HAP-1 (cell line): ENCODE data around the gene SLC37A2.

Source experiments
- DNase-seq, 2 experiments: peaks; one replicate each; pipeline ENCODE4 v3.0.0-alpha.2; 2016 to 2020; ENCODE audit warnings: low spot score in 2 of 2
- H3K27me3 ChIP-seq: fragments of 250-450 bp; sonication (Bioruptor Pico); 2 replicates; pipeline ENCODE4 v1.5.1; 2020; ENCODE audit warnings: low read depth, mild to moderate bottlenecking, moderate library complexity
- H3K36me3 ChIP-seq: fragments of 250-450 bp; sonication (Bioruptor Pico); replicated peaks from 2 replicates; pipeline ENCODE4 v1.5.1; 2020; ENCODE audit warnings: mild to moderate bottlenecking
- H3K4me1 ChIP-seq: fragments of 250-450 bp; sonication (Bioruptor Pico); 2 replicates; pipeline ENCODE4 v1.5.1; 2020; ENCODE audit warnings: mild to moderate bottlenecking
- H3K4me3 ChIP-seq: fragments of 250-450 bp; sonication (Bioruptor Pico); 2 replicates; pipeline ENCODE4 v1.5.1; 2020; ENCODE audit warnings: mild to moderate bottlenecking, moderate library complexity
- H3K9me3 ChIP-seq: fragments of 250-450 bp; sonication (Bioruptor Pico); 2 replicates; pipeline ENCODE4 v1.5.1; 2020; ENCODE audit warnings: mild to moderate bottlenecking, moderate library complexity
- in situ Hi-C: fragments of 300-500 bp; cut with MboI; formaldehyde crosslinking; loops from 3 replicates; pipeline ENCODE4 v1.14.3; 2020; ENCODE audit warnings: low sequenced_read_pairs, inconsistent platforms, mixed read lengths

SLC37A2 gene

DNA sequence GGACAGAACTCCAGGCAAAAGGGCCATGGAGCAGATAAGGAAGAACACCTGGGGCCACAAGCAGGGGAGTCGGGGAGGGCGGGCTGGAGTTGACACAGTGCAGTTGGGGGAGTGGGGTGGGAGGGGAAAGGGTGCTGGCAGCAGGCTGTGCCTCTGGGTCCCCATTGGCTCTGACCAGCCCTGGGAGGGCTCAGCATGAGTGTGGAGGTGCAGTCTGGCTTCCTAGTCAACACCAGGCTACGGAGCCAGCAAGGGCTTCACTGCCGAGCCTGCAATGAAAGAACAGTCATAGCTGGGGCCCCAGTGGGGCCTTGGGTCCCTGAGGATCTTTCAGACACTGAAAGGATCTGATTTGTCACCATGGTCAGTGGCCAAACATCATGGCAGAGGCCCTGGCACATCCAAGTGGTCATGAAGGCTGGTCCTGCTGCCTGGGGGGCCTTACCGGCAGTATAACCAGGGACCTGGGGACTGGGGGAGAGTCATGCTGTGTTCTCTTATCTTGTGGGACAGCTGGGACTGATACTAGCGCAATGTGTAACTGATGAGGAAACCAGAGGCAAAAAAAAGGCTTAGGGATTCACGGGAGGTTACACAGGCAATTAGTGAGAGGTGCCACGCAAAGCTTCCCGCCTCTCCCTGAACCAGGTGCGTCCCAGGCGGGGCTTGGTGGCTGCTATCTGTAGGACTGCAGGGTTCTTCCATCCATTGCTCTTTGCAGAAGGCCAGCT lies 11.6 kb downstream of the SLC37A2 start:
- in situ Hi-C loops, result no loop called here
- Histone ChIP-seq H3K4me3 (no peak overlapping the region), H3K36me3 (no peaks in the 10 kb centered on the region), H3K4me1 (no peaks in the 10 kb centered on the region), H3K27me3 (no peaks in the 10 kb centered on the region), H3K9me3 (no peaks in the 10 kb centered on the region)
- no peak for DNase-seq

DNA sequence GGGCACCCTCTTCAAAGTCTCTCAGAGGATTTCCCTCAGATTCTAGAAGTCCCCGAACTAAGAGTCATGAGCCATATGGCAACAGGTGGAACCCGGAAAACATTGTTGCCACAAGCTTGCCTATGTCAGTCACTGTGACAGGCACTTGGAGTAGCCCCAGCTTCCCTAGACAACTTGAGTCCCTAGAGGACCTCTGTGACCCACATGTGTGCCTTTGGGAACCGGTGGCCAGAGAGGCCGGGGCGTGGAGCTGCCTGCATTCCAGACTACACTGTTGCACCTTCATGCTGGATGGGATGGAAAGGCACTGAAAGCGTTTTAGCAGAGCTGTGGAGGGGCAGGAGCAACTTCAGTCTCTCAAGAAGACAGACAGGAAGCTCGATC lies 12.1 kb downstream of the SLC37A2 start:
- Histone ChIP-seq H3K36me3 (no peaks in the 10 kb centered on the region), H3K4me1 (no peaks in the 10 kb centered on the region), H3K9me3 (no peaks in the 10 kb centered on the region), H3K27me3 (no peaks in the 10 kb centered on the region), H3K4me3 (no peak overlapping the region)
- no peak for DNase-seq
- in situ Hi-C loops, result no loop called here

DNA sequence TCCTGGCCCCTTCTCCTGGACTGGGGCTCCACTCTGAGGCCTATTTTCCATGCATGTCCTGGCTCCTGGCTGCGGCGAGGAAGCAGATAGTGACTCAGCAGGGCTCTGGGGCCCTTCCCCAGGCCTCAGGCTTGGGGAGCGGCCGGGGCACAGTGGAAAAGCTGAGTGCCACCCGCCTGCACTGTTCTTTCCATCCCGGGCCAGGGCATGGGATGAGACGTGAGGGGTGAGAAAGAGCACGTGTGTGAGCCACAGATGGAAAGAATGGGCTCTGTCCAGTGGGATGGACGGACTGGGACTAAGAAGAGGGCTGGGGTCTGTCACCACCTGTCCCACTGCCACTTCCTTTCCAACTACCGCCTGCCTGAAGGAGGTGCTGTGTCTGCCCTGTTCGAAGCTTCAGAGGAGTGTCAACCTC lies 12.8 kb downstream of the SLC37A2 start:
- H3K27me3 ChIP-seq, result no peaks in the 10 kb centered on the region
- no peak overlapping the region for H3K4me3 ChIP-seq
- DNase-seq, result no peak
- H3K4me1 ChIP-seq, result no peaks in the 10 kb centered on the region
- no peaks in the 10 kb centered on the region for H3K9me3 ChIP-seq
- in situ Hi-C loops, result no loop called here
- no peaks in the 10 kb centered on the region for H3K36me3 ChIP-seq

DNA sequence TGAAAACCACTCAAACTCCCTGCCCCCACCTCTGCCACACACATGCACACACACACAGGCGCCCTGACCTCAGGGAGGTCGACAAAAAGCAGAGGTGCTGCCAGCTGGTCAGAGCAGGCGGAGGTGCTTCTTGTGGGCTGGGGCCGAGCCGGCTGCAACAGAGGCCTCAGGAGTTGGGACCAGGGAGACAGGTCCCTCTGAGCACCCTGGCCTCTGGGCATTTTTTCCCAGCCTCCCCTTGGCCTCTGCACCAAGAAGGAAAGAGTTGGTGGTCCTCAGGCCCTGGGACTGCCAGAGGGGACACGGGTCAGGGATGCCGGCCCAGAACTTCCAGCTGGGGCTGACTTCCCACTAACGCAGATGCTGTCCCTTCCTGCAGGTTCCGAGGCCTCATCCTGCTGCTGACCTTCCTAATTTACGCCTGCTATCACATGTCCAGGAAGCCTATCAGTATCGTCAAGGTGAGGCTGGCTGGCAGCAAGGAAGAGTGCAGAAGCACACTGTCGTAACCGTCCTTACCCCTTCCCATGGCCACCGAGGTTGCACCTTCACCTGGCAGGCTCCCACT lies 13.4 kb downstream of the SLC37A2 start:
- no peaks in the 10 kb centered on the region for H3K9me3 ChIP-seq
- DNase-seq, result no peak
- no peaks in the 10 kb centered on the region for H3K27me3 ChIP-seq
- no peak overlapping the region for H3K4me3 ChIP-seq
- in situ Hi-C loops, result no loop called here
- no peaks in the 10 kb centered on the region for H3K36me3 ChIP-seq
- no peaks in the 10 kb centered on the region for H3K4me1 ChIP-seq

DNA sequence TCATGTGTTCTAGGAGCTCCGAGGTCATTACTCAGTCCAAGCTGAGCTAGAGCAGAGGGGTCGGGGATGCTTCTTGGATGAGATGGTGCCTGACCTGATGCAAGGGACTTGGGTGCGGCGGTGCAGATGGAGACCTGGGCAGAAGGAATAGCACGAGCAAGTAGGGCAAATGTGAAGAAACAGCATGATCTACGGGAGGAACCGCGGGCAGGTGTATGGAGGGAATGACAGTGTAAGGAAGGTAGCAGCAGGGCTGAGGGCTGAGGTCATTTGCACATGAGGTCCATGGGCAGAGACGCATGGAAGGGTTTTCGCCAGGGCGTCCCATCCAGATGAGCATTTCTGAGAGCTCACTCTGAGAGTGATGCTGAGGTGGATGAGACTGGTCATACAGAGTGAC lies 14.9 kb downstream of the SLC37A2 start:
- no peaks in the 10 kb centered on the region for H3K27me3 ChIP-seq
- no peak for DNase-seq
- H3K4me1 ChIP-seq, result no peaks in the 10 kb centered on the region
- no peaks in the 10 kb centered on the region for H3K9me3 ChIP-seq
- H3K36me3 ChIP-seq, result no peaks in the 10 kb centered on the region
- H3K4me3 ChIP-seq, result no peak overlapping the region
- in situ Hi-C loops, result no loop called here

DNA sequence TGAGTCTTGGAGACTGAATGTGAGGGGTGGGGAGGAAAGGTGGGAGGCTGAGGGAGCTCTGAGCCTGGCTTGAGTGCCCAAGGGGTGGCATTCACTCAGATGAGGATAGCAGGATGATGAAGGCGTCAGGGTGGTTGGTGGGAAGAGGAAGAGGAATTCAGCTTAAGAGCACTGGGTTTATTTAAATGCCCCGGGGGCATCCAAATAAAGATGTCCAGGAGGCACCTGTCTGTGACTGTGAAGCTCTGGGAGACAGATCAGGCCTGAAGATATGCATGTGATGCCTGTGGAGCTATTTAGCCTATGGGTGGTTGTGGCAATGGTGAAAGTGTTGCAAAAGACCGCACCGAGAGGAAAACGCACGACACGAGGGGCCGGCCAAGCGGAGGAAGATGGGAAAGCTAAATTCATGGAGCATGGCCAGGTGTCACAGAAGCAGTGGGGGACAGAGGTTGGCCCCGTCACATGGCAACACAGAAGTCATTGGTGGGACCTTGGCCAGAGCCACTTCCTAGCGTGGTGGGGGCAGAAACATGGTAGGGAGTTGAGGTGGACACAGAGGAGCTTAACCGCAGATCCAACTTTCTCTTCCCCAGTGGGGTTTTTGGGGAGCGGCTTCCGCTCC lies 15.5 kb downstream of the SLC37A2 start:
- no peaks in the 10 kb centered on the region for H3K9me3 ChIP-seq
- no peak for DNase-seq
- H3K4me3 ChIP-seq, result no peak overlapping the region
- H3K4me1 ChIP-seq, result no peaks in the 10 kb centered on the region
- in situ Hi-C loops, result no loop called here
- no peaks in the 10 kb centered on the region for H3K27me3 ChIP-seq
- no peaks in the 10 kb centered on the region for H3K36me3 ChIP-seq

GRCh38 chr11:125079151-125079877 lies 16.2 kb downstream of the SLC37A2 start:
- Histone ChIP-seq H3K4me3 (no peak overlapping the region), H3K27me3 (no peaks in the 10 kb centered on the region), H3K36me3 (no peaks in the 10 kb centered on the region), H3K4me1 (no peaks in the 10 kb centered on the region), H3K9me3 (no peaks in the 10 kb centered on the region)
- in situ Hi-C loops, result no loop called here
- DNase-seq, result no peak

DNA sequence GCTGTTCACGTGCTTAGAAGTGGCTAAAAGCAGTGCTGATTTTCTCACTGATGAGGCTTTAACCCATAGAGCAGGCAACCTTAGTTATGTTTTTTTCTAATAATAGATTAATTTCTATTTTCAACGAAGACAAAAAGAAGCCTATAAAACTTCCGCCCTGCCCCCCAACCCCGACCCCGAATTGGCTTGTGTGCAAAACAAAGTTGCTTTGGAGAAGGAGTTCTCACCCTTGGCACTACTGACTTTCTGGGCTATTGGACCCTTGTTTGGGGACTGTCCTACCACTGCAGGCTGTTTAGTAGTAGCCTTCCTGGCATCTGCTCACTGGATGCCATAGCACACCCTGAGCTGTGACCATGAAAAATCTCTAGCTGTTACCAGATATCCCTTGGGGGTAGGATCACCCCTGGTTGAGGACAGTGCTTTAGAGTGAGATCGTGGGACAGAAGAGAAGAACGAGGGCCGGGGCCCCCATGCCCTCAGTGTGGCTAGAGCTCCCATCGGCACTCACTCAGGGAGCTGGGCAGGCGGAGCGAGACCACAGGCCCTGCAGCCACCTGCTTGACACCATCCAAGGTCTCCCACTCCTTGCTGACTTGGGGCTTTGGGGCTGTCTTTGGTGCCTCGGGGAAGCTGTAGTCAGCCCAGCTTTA lies 16.9 kb downstream of the SLC37A2 start:
- no peak for DNase-seq
- Histone ChIP-seq H3K4me3 (no peak overlapping the region), H3K36me3 (no peaks in the 10 kb centered on the region), H3K4me1 (no peaks in the 10 kb centered on the region), H3K27me3 (no peaks in the 10 kb centered on the region), H3K9me3 (no peaks in the 10 kb centered on the region)
- in situ Hi-C loops, result no loop called here

GRCh38 chr11:125080531-125080911 lies 17.4 kb downstream of the SLC37A2 start:
- no peak for DNase-seq
- no peaks in the 10 kb centered on the region for H3K4me1 ChIP-seq
- in situ Hi-C loops, result no loop called here

DNA sequence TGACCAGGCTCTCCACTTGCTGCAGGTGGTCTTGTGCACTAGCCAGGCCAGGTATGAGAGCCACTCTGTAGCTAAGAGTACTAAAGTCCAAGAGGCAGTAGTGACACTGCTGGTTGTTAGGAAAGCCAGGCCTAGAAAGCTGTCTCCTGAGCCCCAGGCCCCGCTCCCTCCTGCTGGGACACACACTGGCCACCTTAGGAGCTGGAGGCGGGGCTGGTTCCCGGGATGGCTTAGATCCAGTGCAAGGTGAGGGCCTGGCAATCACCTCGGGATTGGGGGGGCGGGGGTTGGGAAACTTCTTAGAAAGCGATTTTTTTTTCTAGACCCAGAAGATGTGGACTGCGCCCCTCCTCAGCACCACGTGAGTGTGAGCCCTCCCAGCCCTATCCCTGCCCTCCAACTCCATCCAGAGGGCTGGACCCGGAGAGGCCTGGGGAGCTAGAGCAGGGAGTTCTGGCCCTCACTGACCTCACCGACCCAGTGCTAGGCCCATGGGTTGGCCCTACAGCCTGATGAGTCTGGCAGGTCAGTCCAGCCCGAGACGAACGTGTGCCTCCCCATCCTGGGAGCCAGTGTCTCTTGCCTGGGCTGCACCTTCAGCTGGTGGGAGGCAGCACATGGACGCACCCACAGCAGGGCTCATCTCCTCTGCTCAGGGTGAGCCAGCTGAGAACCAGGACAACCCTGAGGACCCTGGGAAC lies 18.1 kb downstream of the SLC37A2 start:
- no peaks in the 10 kb centered on the region for H3K4me1 ChIP-seq
- in situ Hi-C loops, result no loop called here
- no peaks in the 10 kb centered on the region for H3K27me3 ChIP-seq
- DNase-seq, result no peak
- no peaks in the 10 kb centered on the region for H3K9me3 ChIP-seq
- no peak overlapping the region for H3K4me3 ChIP-seq
- no peaks in the 10 kb centered on the region for H3K36me3 ChIP-seq

More at GRCh38 chr11:125080531-125080911, 17.4 kb downstream of the SLC37A2 start:
- Histone ChIP-seq H3K27me3 (no peaks in the 10 kb centered on the region), H3K4me3 (no peak overlapping the region), H3K36me3 (no peaks in the 10 kb centered on the region), H3K9me3 (no peaks in the 10 kb centered on the region)

DNA sequence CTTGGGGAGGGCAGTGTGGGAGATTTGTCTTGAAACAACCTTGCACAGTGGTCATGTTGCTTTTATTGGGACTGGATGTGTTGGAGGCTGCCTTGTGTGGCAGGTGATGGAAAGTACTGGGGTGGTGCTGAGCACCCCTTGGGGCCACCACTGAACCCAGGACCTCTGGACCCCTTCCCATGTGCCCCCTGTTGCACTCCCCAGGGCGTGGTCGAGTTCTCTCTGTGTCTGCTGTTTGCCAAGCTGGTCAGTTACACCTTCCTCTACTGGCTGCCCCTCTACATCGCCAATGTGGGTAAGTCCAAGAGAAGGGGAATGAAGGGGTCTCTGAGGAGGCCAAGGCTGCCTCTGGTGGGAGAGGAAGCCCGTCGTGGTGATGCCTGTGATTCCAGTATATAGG lies 18.9 kb downstream of the SLC37A2 start:
- H3K4me3 ChIP-seq, result no peak overlapping the region
- H3K36me3 ChIP-seq, result no peaks in the 10 kb centered on the region
- H3K4me1 ChIP-seq, result no peaks in the 10 kb centered on the region
- no peaks in the 10 kb centered on the region for H3K27me3 ChIP-seq
- in situ Hi-C loops, result no loop called here
- H3K9me3 ChIP-seq, result no peaks in the 10 kb centered on the region
- no peak for DNase-seq

GRCh38 chr11:125082611-125083311 lies 19.7 kb downstream of the SLC37A2 start:
- in situ Hi-C loops, result no loop called here

More at GRCh38 chr11:125082611-125083311, 19.7 kb downstream of the SLC37A2 start:
- no peaks in the 10 kb centered on the region for H3K9me3 ChIP-seq
- no peaks in the 10 kb centered on the region for H3K4me1 ChIP-seq
- DNase-seq, result no peak
- no peaks in the 10 kb centered on the region for H3K36me3 ChIP-seq
- no peak overlapping the region for H3K4me3 ChIP-seq
- H3K27me3 ChIP-seq, result no peaks in the 10 kb centered on the region
